NCI-H2227 (cell line): ENCODE results near the gene HMGXB3.

Experiments
- DNase-seq: peaks from one replicate; lab custom pipeline; 2025; ENCODE audit not compliant: unreplicated experiment; lab: John Stamatoyannopoulos, UW

Gene HMGXB3

GRCh38 chr5:150067405-150067960 lies 66.9 kb downstream of the HMGXB3 start:
- DNase-seq: no peak

GRCh38 chr5:150068071-150068470 lies 67.5 kb downstream of the HMGXB3 start:
- no peak for DNase-seq

GRCh38 chr5:150068472-150068871 lies 67.9 kb downstream of the HMGXB3 start:
- no peak for DNase-seq

- no peak for DNase-seq
Observed at GRCh38 chr5:150068961-150069645, 68.6 kb downstream of the HMGXB3 start.

GRCh38 chr5:150069672-150070627 lies 69.4 kb downstream of the HMGXB3 start:
- DNase-seq: no peak

GRCh38 chr5:150070821-150071220 lies 70.3 kb downstream of the HMGXB3 start:
- no peak for DNase-seq

GRCh38 chr5:150073086-150073625 lies 72.6 kb downstream of the HMGXB3 start:
- no peak for DNase-seq

GRCh38 chr5:150073677-150074076 lies 73.1 kb downstream of the HMGXB3 start:
- no peak for DNase-seq

GRCh38 chr5:150075233-150075632 lies 74.7 kb downstream of the HMGXB3 start:
- DNase-seq: no peak

GRCh38 chr5:150075806-150076205 lies 75.3 kb downstream of the HMGXB3 start:
- no peak for DNase-seq

- no peak for DNase-seq
Observed at GRCh38 chr5:150077060-150077459, 76.5 kb downstream of the HMGXB3 start.

GRCh38 chr5:150077996-150078801 lies 77.7 kb downstream of the HMGXB3 start:
- DNase-seq: no peak

GRCh38 chr5:150078802-150079689 lies 78.5 kb downstream of the HMGXB3 start:
- DNase-seq: no peak

- no peak for DNase-seq
Observed at GRCh38 chr5:150079909-150080461, 79.4 kb downstream of the HMGXB3 start.

GRCh38 chr5:150080696-150081435 lies 80.3 kb downstream of the HMGXB3 start:
- DNase-seq: no peak

GRCh38 chr5:150081541-150082283 lies 81.2 kb downstream of the HMGXB3 start:
- no peak for DNase-seq

- DNase-seq: no peak
Observed at GRCh38 chr5:150082374-150082773, 81.8 kb downstream of the HMGXB3 start.

GRCh38 chr5:150082889-150083288 lies 82.3 kb downstream of the HMGXB3 start:
- no peak for DNase-seq
